H1 (cell line): ENCODE data around the gene SLC25A45. TPM values are rescaled to one million over a fixed set of nuclear protein-coding genes. Genes with fewer than 3 reads are reported as not detected.

Experiments used
- CTCF ChIA-PET: fragments of 300-600 bp; sonication (Branson Sonifier 250); formaldehyde crosslinking; loops from one replicate; lab custom pipeline; 2021; ENCODE audit not compliant: partially characterized antibody; lab: Charles Lee
- POLR2A ChIA-PET: fragments of 300-600 bp; sonication (Branson Sonifier 250); formaldehyde crosslinking; loops from one replicate; lab custom pipeline; 2021; ENCODE audit warnings: inconsistent platforms; ENCODE audit not compliant: partially characterized antibody; lab: Charles Lee
- DNase-seq, 2 experiments: peaks; one replicate each; pipeline versions ENCODE4 v3.0.0 to v3.0.0-alpha.2; 2010 to 2022; ENCODE audit warnings: low spot score in 2 of 2, low read depth in 1 of 2, mixed read lengths in 1 of 2
- FAIRE-seq: peaks from 2 replicates; lab custom pipeline; 2011; peaks lifted over from hg19 to GRCh38; lab: Jason Lieb, UNC
- H2AFZ ChIP-seq: 2 replicates; pipeline ENCODE4 v1.8.1; 2012; ENCODE audit warnings: low read length, inconsistent platforms
- H2AK5ac ChIP-seq: 2 replicates; pipeline ENCODE4 v1.6.1; 2013; ENCODE audit warnings: low read depth, low read length
- H2BK120ac ChIP-seq: replicated peaks from 2 replicates; pipeline ENCODE3; 2013; ENCODE audit warnings: low read depth, low read length, inconsistent platforms
- H2BK12ac ChIP-seq: 2 replicates; pipeline ENCODE4 v1.6.1; 2013; ENCODE audit warnings: low read depth, low read length
- H2BK15ac ChIP-seq: 2 replicates; pipeline ENCODE4 v1.6.1; 2013; ENCODE audit warnings: low read length
- H2BK20ac ChIP-seq: 2 replicates; pipeline ENCODE4 v1.6.1; 2013; ENCODE audit warnings: low read length
- H2BK5ac ChIP-seq: 2 replicates; pipeline ENCODE4 v1.6.1; 2013; ENCODE audit warnings: low read depth, low read length
- H3K14ac ChIP-seq: 2 replicates; pipeline ENCODE4 v1.6.1; 2013; ENCODE audit warnings: inconsistent platforms; ENCODE audit not compliant: insufficient read length
- H3K18ac ChIP-seq: 2 replicates; pipeline ENCODE4 v1.6.1; 2013; ENCODE audit warnings: low read length; ENCODE audit errors: extremely low read depth
- H3K23ac ChIP-seq: 2 replicates; pipeline ENCODE4 v1.6.1; 2013; ENCODE audit warnings: inconsistent platforms; ENCODE audit not compliant: insufficient read length
- H3K23me2 ChIP-seq: 2 replicates; pipeline ENCODE4 v1.6.1; 2013; ENCODE audit warnings: low read depth, low read length
- H3K27ac ChIP-seq: 2 replicates; pipeline ENCODE4 v1.6.1; 2011; ENCODE audit warnings: low read depth, low read length, inconsistent platforms
- H3K27me3 ChIP-seq, 4 experiments: replicated peaks in 1 of 4; 1 replicate in 1 of 4; 2 replicates in 3 of 4; pipeline versions ENCODE4 v1.6.1 to v1.8.1; 2011 to 2013; ENCODE audit warnings: low read length in 3 of 4, mild to moderate bottlenecking in 3 of 4, inconsistent platforms in 2 of 4, mixed read lengths in 2 of 4, moderate library complexity in 1 of 4; ENCODE audit not compliant: control insufficient read depth in 3 of 4, insufficient read depth in 3 of 4; ENCODE audit errors: extremely low read depth in 1 of 4
- H3K36me3 ChIP-seq, 4 experiments: 2 replicates each; pipeline versions ENCODE4 v1.6.1 to v1.8.1; 2011 to 2013; ENCODE audit warnings: mild to moderate bottlenecking in 4 of 4, low read length in 3 of 4, moderate library complexity in 2 of 4, control low read depth in 1 of 4, inconsistent platforms in 1 of 4; ENCODE audit not compliant: insufficient read depth in 4 of 4, control insufficient read depth in 2 of 4
- H3K4ac ChIP-seq: replicated peaks from 2 replicates; pipeline ENCODE3; 2013; ENCODE audit warnings: low read length, low read depth, mixed read lengths, inconsistent platforms; ENCODE audit not compliant: insufficient read length
- H3K4me1 ChIP-seq, 4 experiments: replicated peaks in 1 of 4; 1 replicate in 1 of 4; 2 replicates in 3 of 4; pipeline versions ENCODE4 v1.6.1 to v1.8.1; 2011 to 2013; ENCODE audit warnings: low read length in 3 of 4, inconsistent platforms in 2 of 4, mixed read lengths in 1 of 4; ENCODE audit not compliant: insufficient read depth in 4 of 4, control insufficient read depth in 3 of 4
- H3K4me2 ChIP-seq, 2 experiments: 2 replicates each; pipeline versions ENCODE4 v1.6.1 to v1.8.1; 2011 to 2013; ENCODE audit warnings: low read depth in 2 of 2, low read length in 2 of 2, control low read depth in 1 of 2, inconsistent platforms in 1 of 2, mild to moderate bottlenecking in 1 of 2; ENCODE audit not compliant: insufficient read depth in 1 of 2
- H3K4me3 ChIP-seq, 4 experiments: fragments of 200-600, 300-600 bp in 1 of 4; sonication (generic), shearing (Covaris generic), sonication (Bioruptor Twin) in 1 of 4; 2 replicates each; pipeline versions ENCODE4 v1.5.1 to v1.8.1; 2011 to 2016; ENCODE audit warnings: low read length in 4 of 4, low read depth in 3 of 4, control low read depth in 2 of 4, inconsistent platforms in 2 of 4, mild to moderate bottlenecking in 2 of 4, mixed read lengths in 1 of 4, moderate library complexity in 1 of 4; ENCODE audit not compliant: insufficient read depth in 2 of 4; ENCODE audit errors: extremely low read depth in 1 of 4
- H3K56ac ChIP-seq: replicated peaks from 2 replicates; pipeline ENCODE3; 2013; ENCODE audit warnings: low read depth, mild to moderate bottlenecking, mixed read lengths, low read length, inconsistent platforms; ENCODE audit not compliant: insufficient read length
- H3K79me1 ChIP-seq: 2 replicates; pipeline ENCODE4 v1.6.1; 2013; ENCODE audit warnings: low read depth, low read length, control low read depth
- H3K79me2 ChIP-seq, 2 experiments: 2 replicates each; pipeline versions ENCODE4 v1.6.1 to v1.8.1; 2012 to 2013; ENCODE audit warnings: low read length in 2 of 2, mild to moderate bottlenecking in 2 of 2, inconsistent platforms in 1 of 2; ENCODE audit not compliant: insufficient read depth in 2 of 2, control insufficient read depth in 1 of 2
- H3K9ac ChIP-seq, 4 experiments: replicated peaks in 1 of 4; 1 replicate in 1 of 4; 2 replicates in 3 of 4; pipeline versions ENCODE4 v1.6.1 to v1.8.1; 2011 to 2013; ENCODE audit warnings: low read depth in 3 of 4, low read length in 3 of 4, control low read depth in 2 of 4, mild to moderate bottlenecking in 2 of 4, moderate library complexity in 2 of 4, inconsistent platforms in 1 of 4; ENCODE audit errors: extremely low read depth in 1 of 4
- H3K9me3 ChIP-seq, 2 experiments: 2 replicates each; pipeline versions ENCODE4 v1.6.1 to v1.8.1; 2012 to 2013; ENCODE audit warnings: mild to moderate bottlenecking in 2 of 2, moderate library complexity in 2 of 2, control low read depth in 1 of 2, inconsistent platforms in 1 of 2, low read depth in 1 of 2, low read length in 1 of 2, mixed read lengths in 1 of 2; ENCODE audit not compliant: insufficient read depth in 2 of 2
- H4K20me1 ChIP-seq, 2 experiments: replicated peaks in 1 of 2; 2 replicates each; pipeline versions ENCODE3 to v1.8.1; 2011 to 2013; ENCODE audit warnings: inconsistent platforms in 2 of 2, low read length in 2 of 2, mild to moderate bottlenecking in 1 of 2; ENCODE audit not compliant: insufficient read depth in 2 of 2, control insufficient read depth in 1 of 2
- H4K5ac ChIP-seq: 2 replicates; pipeline ENCODE4 v1.6.1; 2013; ENCODE audit warnings: low read length, low read depth, mixed read lengths, inconsistent platforms; ENCODE audit not compliant: insufficient read length
- H4K8ac ChIP-seq: 2 replicates; pipeline ENCODE4 v1.8.0; 2013; ENCODE audit warnings: mild to moderate bottlenecking, moderate library complexity, low read length, inconsistent platforms; ENCODE audit not compliant: insufficient read depth; ENCODE audit errors: extremely low read depth
- H4K91ac ChIP-seq: replicated peaks from 2 replicates; pipeline ENCODE3; 2013; ENCODE audit warnings: low read length, mixed read lengths, inconsistent platforms; ENCODE audit not compliant: insufficient read length
- KDM4A ChIP-seq: IDR thresholded peaks from one replicate; pipeline ENCODE4 v1.7.1; 2012; ENCODE audit warnings: low read depth, mild to moderate bottlenecking, moderate library complexity, low read length, inconsistent platforms; ENCODE audit not compliant: severe bottlenecking
- WGBS, 2 experiments: shearing (Covaris generic) in 1 of 2; methylation state at CpG; one replicate each; pipeline versions ENCODE4 v1.1.6 to v1.1.7; 2013 to 2015; ENCODE audit warnings: low lambda C conversion rate in 2 of 2, mixed read lengths in 2 of 2, inconsistent platforms in 1 of 2, low coverage in 1 of 2, missing lambda C conversion rate in 1 of 2; ENCODE audit not compliant: insufficient replicate concordance in 2 of 2, insufficient coverage in 1 of 2, insufficient read length in 1 of 2; ENCODE audit errors: extremely low coverage in 1 of 2, missing lambda C conversion rate in 1 of 2; 5-methylcytosine and 5-hydroxymethylcytosine counted together
- polyA plus RNA-seq, 7 experiments: library from polyadenylated mRNA; depleted of rRNA in 3 of 7; stranded (reverse) in 5 of 7; unstranded in 2 of 7; fragments of >200 nt in 5 of 7; fragments of 200-250 nt in 2 of 7; gene quantifications; 1 replicate in 5 of 7; 2 replicates in 1 of 7; 4 replicates in 1 of 7; pipeline versions ENCODE4 v1.2.1 to v1.2.3, GENCODE V29; 2011 to 2013; ENCODE audit warnings: missing spikeins in 2 of 7, mixed read lengths in 2 of 7
- total RNA-seq: library from RNA; stranded (reverse); fragmentation: NEBNext Ultra II Directional; extraction: Animal tissue kit (Norgen Biotek cat#: 25700); gene quantifications from 2 replicates; pipeline ENCODE4 v1.2.1, GENCODE V29; 2021

The SLC25A45 gene
- total and polyA plus RNA-seq, 2 of the 8 experiments (the other 6 are each of a cell fraction or from before 2014, with no cell fraction given) = 0.54 to 0.59 TPM

- WGBS, 2 experiments = 82% methylated on average over 8 of the region's 16 CpGs; no CpG with 5 or more reads in 1 of the 2 experiments
- Histone ChIP-seq H3K4ac (no peak overlapping the region), H4K20me1 (peaks cover 0 to 6% of the 10 kb centered on the region in 2 experiments), H3K27me3 (no peaks in the 10 kb centered on the region), H3K56ac (no peak overlapping the region), H3K79me1 (0 out of 2 replicates have a peak, but pooled peaks cover 2% of the 10 kb centered on the region), H3K79me2 (no peaks in the 10 kb centered on the region), H4K91ac (no peak overlapping the region), H3K4me3 (no peak overlapping the region), H3K9ac (no peak overlapping the region), H4K5ac (no peak overlapping the region), H2BK5ac (no peak overlapping the region), H3K4me2 (no peak overlapping the region), H2BK12ac (no peak overlapping the region), H3K14ac (no peak overlapping the region), H3K9me3 (no peaks in the 10 kb centered on the region), H4K8ac (no peak overlapping the region), H3K23ac (no peak overlapping the region), H2AK5ac (no peak overlapping the region), H3K36me3 (peaks cover 0 to 7% (median 0%) of the 10 kb centered on the region in 4 experiments; a peak in 4 of 8 replicates)
- ChIA-PET CTCF (interaction anchor here (0.6 to 7.8 kb wide), 10 partner anchors 10 to 140 kb away, joined by 3 to 69 read pairs (median 3); partner anchors contain the start of gene FRMD8), POLR2A (interaction anchor here (1.2 to 5.4 kb wide), 7 partner anchors 10 to 116 kb away, joined by 3 to 23 read pairs (median 11); partner anchors contain the start of gene MALAT1)
- DNase-seq = no peak
- FAIRE-seq = no peak
- no peak for TF ChIP-seq KDM4A
- TF ChIP-seq, all 59 proteins: peak for 0
- H3K23me2 ChIP-seq = no peaks in the 10 kb centered on the region
- H2BK15ac ChIP-seq = no peak overlapping the region
- H3K18ac ChIP-seq = no peak overlapping the region
- H2BK20ac ChIP-seq = no peak overlapping the region
- no peak overlapping the region for H2BK120ac ChIP-seq
- no peak overlapping the region for H2AFZ ChIP-seq
- no peaks in the 10 kb centered on the region; a peak in 1 of 7 replicates for H3K4me1 ChIP-seq
- no peak overlapping the region; the same call in 1 of the 2 replicates for H3K27ac ChIP-seq
These were observed 18.8 kb upstream of the SLC25A45 start for GRCh38 chr11:65401073-65401802.
